H1 (cell line): ENCODE measurements around the gene LOXHD1. TPM values are rescaled to one million over a fixed set of nuclear protein-coding genes. Genes with fewer than 3 reads are reported as not detected.

Source experiments
- POU5F1 ChIP-seq: IDR thresholded peaks from 2 replicates; pipeline ENCODE4 v1.6.1; 2011; ENCODE audit warnings: low read depth, mild to moderate bottlenecking, low read length, moderate library complexity
- RNF2 ChIP-seq: fragments of 200-900, 300-1000 bp; sonication (generic); IDR thresholded peaks from 2 replicates; pipeline ENCODE4 v1.7.1; 2016; ENCODE audit warnings: borderline replicate concordance, low read depth, mild to moderate bottlenecking, antibody characterized with exemption, low read length; ENCODE audit not compliant: poor library complexity, severe bottlenecking; ENCODE audit errors: missing control alignments
- ZNF274 ChIP-seq: IDR thresholded peaks from 2 replicates; pipeline ENCODE4 v1.7.0; 2012; ENCODE audit warnings: low read length, borderline replicate concordance; ENCODE audit errors: extremely low read depth
- polyA plus RNA-seq, 7 experiments: library from polyadenylated mRNA; depleted of rRNA in 3 of 7; stranded (reverse) in 5 of 7; unstranded in 2 of 7; fragments of >200 nt in 5 of 7; fragments of 200-250 nt in 2 of 7; gene quantifications; 1 replicate in 5 of 7; 2 replicates in 1 of 7; 4 replicates in 1 of 7; pipeline versions ENCODE4 v1.2.1 to v1.2.3, GENCODE V29; 2011 to 2013; ENCODE audit warnings: missing spikeins in 2 of 7, mixed read lengths in 2 of 7
- total RNA-seq: library from RNA; stranded (reverse); fragmentation: NEBNext Ultra II Directional; extraction: Animal tissue kit (Norgen Biotek cat#: 25700); gene quantifications from 2 replicates; pipeline ENCODE4 v1.2.1, GENCODE V29; 2021
- TF ChIP-seq, protein P1 (sequence below): IDR thresholded peaks from 2 replicates; pipeline ENCODE4 v1.6.1; 2012; ENCODE audit warnings: low read length, inconsistent platforms

Gene LOXHD1
- total and polyA plus RNA-seq, 2 of the 8 experiments (the other 6 are each of a cell fraction or from before 2014, with no cell fraction given), result 0.02 TPM; not detected in 1

DNA sequence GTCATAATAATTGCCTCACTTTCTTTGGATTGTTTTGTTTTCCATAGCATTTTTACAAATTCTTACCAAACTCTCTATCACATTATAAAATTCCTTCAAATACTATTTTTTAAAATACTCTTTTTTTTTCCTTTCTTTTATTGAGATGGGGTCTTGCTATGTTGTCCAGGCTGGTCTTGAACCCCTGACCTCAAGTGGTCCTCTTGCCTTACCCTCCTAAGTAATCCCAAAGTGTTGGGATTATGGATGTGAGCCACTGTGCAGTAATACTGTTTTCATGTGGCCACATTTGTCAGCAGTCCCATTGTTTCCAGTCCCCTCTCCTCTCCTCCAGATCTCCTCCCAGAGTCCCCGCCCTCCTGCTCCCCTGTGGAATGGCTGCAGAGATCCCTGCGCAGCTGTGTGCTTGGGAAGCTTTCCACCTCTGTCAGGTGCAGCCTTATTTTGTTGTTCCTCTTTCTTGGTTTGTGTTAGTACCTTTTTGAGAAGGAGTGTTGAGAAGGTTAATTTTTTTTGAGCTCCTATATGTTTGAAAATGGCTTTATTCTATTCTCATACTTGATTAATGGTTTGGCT lies 227.3 kb downstream of the LOXHD1 start (continued):
- TF ChIP-seq ZNF274, result no peak
- TF ChIP-seq, protein P1, sequence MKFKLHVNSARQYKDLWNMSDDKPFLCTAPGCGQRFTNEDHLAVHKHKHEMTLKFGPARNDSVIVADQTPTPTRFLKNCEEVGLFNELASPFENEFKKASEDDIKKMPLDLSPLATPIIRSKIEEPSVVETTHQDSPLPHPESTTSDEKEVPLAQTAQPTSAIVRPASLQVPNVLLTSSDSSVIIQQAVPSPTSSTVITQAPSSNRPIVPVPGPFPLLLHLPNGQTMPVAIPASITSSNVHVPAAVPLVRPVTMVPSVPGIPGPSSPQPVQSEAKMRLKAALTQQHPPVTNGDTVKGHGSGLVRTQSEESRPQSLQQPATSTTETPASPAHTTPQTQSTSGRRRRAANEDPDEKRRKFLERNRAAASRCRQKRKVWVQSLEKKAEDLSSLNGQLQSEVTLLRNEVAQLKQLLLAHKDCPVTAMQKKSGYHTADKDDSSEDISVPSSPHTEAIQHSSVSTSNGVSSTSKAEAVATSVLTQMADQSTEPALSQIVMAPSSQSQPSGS, result no peak
- TF ChIP-seq RNF2, result no peak
- TF ChIP-seq POU5F1, result no peak
